Subcutaneous adipose tissue (tissue), 4 donors: ENCODE results near the gene ZNF182. TPM values are rescaled to one million over a fixed set of nuclear protein-coding genes. Genes with fewer than 3 reads are reported as not detected.

Source experiments
- CTCF ChIP-seq: fragments of 450-650 bp; IDR thresholded peaks from one replicate; pipeline ENCODE4 v1.5.1; 2016; ENCODE audit warnings: low read depth, mild to moderate bottlenecking, control low read depth, antibody characterized with exemption, moderate library complexity
- total RNA-seq, 4 donors: library from RNA; depleted of rRNA; stranded (reverse); fragments of >200 nt; gene quantifications; one replicate each; pipeline ENCODE4 v1.1.0, GENCODE V29; 2016

Gene ZNF182
- 1 to 10 TPM; 3.4 to 7.9 (median 6.8) TPM for total RNA-seq

GRCh38 chrX:48003758-48004457 lies at the start of gene ZNF182:
Gene ZNF182 (minus strand): TSS chrX:48003989. CDS start chrX:48002609, 1,380 bp downstream.
- TF ChIP-seq CTCF = no peak

GRCh38 chrX:48046846-48047245 lies 43.1 kb upstream of the ZNF182 start:
- TF ChIP-seq CTCF = no peak

GRCh38 chrX:48045410-48046311 lies 41.9 kb upstream of the ZNF182 start:
- no peak for TF ChIP-seq CTCF

- no peak for TF ChIP-seq CTCF
Observed at GRCh38 chrX:48043056-48043455, 39.3 kb upstream of the ZNF182 start.

GRCh38 chrX:48035891-48036290 lies 32.1 kb upstream of the ZNF182 start:
- no peak for TF ChIP-seq CTCF

- no peak for TF ChIP-seq CTCF
Observed at GRCh38 chrX:48030237-48030636, 26.4 kb upstream of the ZNF182 start.

- TF ChIP-seq CTCF = no peak
Observed at GRCh38 chrX:48028091-48028490, 24.3 kb upstream of the ZNF182 start.
